OCI-LY7 (cell line): Measurements from ENCODE around the gene AKT3. TPM values are rescaled to one million over a fixed set of nuclear protein-coding genes. Genes with fewer than 3 reads are reported as not detected.

Source experiments
- BruUV-seq: library from RNA; stranded (reverse); fragments of 400-500 nt; replicated peaks from 2 replicates; lab custom pipeline; 2021; lab: Mats Ljungman, UMichigan
- CTCF ChIA-PET: fragments of 300-600 bp; sonication (Branson Sonifier 250); formaldehyde crosslinking; loops from one replicate; lab custom pipeline; 2022; ENCODE audit warnings: antibody characterized with exemption; ENCODE audit not compliant: unreplicated experiment; lab: Charles Lee
- POLR2A ChIA-PET: fragments of 300-600 bp; sonication (Branson Sonifier 250); formaldehyde crosslinking; loops from one replicate; lab custom pipeline; 2022; ENCODE audit warnings: antibody characterized with exemption; lab: Charles Lee
- DNase-seq: peaks from one replicate; pipeline ENCODE4 v3.0.0-alpha.2; 2015; ENCODE audit warnings: low spot score
- H2AFZ ChIP-seq: fragments of 200-600 bp; sonication (generic), shearing (Covaris generic); 2 replicates; pipeline ENCODE4 v1.6.1; 2014; ENCODE audit warnings: mild to moderate bottlenecking, antibody characterized with exemption, low read length, moderate library complexity
- H3K27ac ChIP-seq: fragments of 200-600 bp; sonication (generic); 2 replicates; pipeline ENCODE4 v1.5.1; 2014; ENCODE audit warnings: mixed run types, low read depth, mild to moderate bottlenecking, moderate library complexity, low read length, inconsistent platforms; ENCODE audit not compliant: poor library complexity, severe bottlenecking
- H3K36me3 ChIP-seq: fragments of 200-600 bp; sonication (generic); 2 replicates; pipeline ENCODE4 v1.6.1; 2014; ENCODE audit warnings: mild to moderate bottlenecking, antibody characterized with exemption, low read length, moderate library complexity, mixed read lengths; ENCODE audit not compliant: insufficient read depth
- H3K4me1 ChIP-seq: fragments of 200-600 bp; sonication (generic); 2 replicates; pipeline ENCODE4 v1.5.1; 2014; ENCODE audit warnings: mild to moderate bottlenecking, low read length; ENCODE audit not compliant: insufficient read depth, poor library complexity, severe bottlenecking
- H3K4me2 ChIP-seq: fragments of 200-600 bp; sonication (generic); 2 replicates; pipeline ENCODE4 v1.6.1; 2014; ENCODE audit warnings: mild to moderate bottlenecking, low read length
- H3K4me3 ChIP-seq: fragments of 200-600 bp; sonication (generic); 2 replicates; pipeline ENCODE4 v1.5.1; 2014; ENCODE audit warnings: mild to moderate bottlenecking, low read depth, low read length; ENCODE audit not compliant: poor library complexity, severe bottlenecking
- H3K79me2 ChIP-seq: fragments of 200-600 bp; sonication (generic); 2 replicates; pipeline ENCODE4 v1.6.1; 2016; ENCODE audit warnings: low read depth, mild to moderate bottlenecking, low read length, moderate library complexity, mixed read lengths; ENCODE audit not compliant: insufficient read depth
- H3K9me2 ChIP-seq: fragments of 200-600 bp; sonication (generic); 2 replicates; pipeline ENCODE4 v1.6.1; 2016; ENCODE audit warnings: mild to moderate bottlenecking, low read length, mixed read lengths; ENCODE audit not compliant: insufficient read depth
- H3K9me3 ChIP-seq: fragments of 200-600 bp; sonication (generic); 2 replicates; pipeline ENCODE4 v1.6.1; 2014; ENCODE audit warnings: mild to moderate bottlenecking, mixed run types, low read length, mixed read lengths
- H4K20me1 ChIP-seq: fragments of 200-600 bp; sonication (generic); 2 replicates; pipeline ENCODE4 v1.6.1; 2014; ENCODE audit warnings: mild to moderate bottlenecking, antibody characterized with exemption, low read length, moderate library complexity, mixed read lengths; ENCODE audit not compliant: insufficient read depth
- EZH2phosphoT487 ChIP-seq: fragments of 200-600 bp; sonication (generic); IDR thresholded peaks from 2 replicates; pipeline ENCODE4 v1.6.1; 2018; ENCODE audit warnings: low read depth, borderline replicate concordance, mild to moderate bottlenecking, mixed run types, antibody characterized with exemption, low read length, moderate library complexity, mixed read lengths
- intact Hi-C: fragments of 100-400 bp; cut with micrococcal nuclease; formaldehyde crosslinking; loops from one replicate; pipeline ENCODE4 v1.10.0; 2022; ENCODE audit not compliant: unreplicated experiment
- total RNA-seq, 2 experiments: library from RNA; depleted of rRNA in 1 of 2; stranded (reverse); fragments of >200 nt in 1 of 2; shearing (Covaris generic) in 1 of 2; gene quantifications; 2 replicates each; pipeline ENCODE4 v1.2.3, GENCODE V29; 2014 to 2022
- TF ChIP-seq, protein P1 (sequence below): fragments of 200-600 bp; sonication (generic); conservative IDR thresholded peaks from 2 replicates; pipeline ENCODE4 v1.5.1; 2014; ENCODE audit warnings: mild to moderate bottlenecking, antibody characterized with exemption, low read length, moderate library complexity, mixed read lengths

The AKT3 gene
- total RNA-seq, 2 experiments from 2014 or later: 0.29 TPM; not detected in 1

DNA sequence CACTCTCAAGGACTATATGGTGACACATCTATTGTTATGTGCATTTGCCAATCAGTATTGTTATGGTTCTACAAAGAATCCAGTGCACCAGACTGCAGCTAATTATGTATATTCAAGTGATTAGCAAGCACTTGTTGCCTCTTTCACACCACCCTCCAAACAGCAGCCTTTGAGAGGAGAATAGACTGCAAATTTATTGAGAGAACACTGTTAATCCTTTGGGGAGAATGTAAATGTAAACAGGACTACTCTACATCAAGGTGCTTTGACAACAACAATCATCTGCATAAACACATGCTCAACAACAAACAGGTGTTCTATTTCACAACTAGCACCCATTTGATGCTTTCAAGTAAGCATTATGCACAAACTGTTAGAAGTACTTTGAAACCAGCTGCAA, 117.4 kb downstream of the AKT3 start:
- no TSS peak for BruUV-seq

GRCh38 chr1:243731974-243732625, 117.9 kb downstream of the AKT3 start:
- intact Hi-C loops: no loop called here
- DNase-seq: no peak
- Histone ChIP-seq H3K27ac (no peak overlapping the region), H3K9me3 (0 out of 2 replicates have a peak, but pooled peaks cover 3% of the 10 kb centered on the region), H3K9me2 (no peaks in the 10 kb centered on the region), H3K36me3 (no peaks in the 10 kb centered on the region), H3K4me1 (peaks cover 7% of the 10 kb centered on the region), H3K4me2 (no peak overlapping the region), H3K4me3 (no peak overlapping the region), H3K79me2 (no peaks in the 10 kb centered on the region), H4K20me1 (no peaks in the 10 kb centered on the region), H2AFZ (no peak overlapping the region)
- POLR2A ChIA-PET: interaction anchor here (0.6 kb wide), 1 partner anchor 140 kb away, joined by 3 read pairs; no protein-coding TSS in a partner anchor
- no TSS peak for BruUV-seq
- TF ChIP-seq, protein P1, sequence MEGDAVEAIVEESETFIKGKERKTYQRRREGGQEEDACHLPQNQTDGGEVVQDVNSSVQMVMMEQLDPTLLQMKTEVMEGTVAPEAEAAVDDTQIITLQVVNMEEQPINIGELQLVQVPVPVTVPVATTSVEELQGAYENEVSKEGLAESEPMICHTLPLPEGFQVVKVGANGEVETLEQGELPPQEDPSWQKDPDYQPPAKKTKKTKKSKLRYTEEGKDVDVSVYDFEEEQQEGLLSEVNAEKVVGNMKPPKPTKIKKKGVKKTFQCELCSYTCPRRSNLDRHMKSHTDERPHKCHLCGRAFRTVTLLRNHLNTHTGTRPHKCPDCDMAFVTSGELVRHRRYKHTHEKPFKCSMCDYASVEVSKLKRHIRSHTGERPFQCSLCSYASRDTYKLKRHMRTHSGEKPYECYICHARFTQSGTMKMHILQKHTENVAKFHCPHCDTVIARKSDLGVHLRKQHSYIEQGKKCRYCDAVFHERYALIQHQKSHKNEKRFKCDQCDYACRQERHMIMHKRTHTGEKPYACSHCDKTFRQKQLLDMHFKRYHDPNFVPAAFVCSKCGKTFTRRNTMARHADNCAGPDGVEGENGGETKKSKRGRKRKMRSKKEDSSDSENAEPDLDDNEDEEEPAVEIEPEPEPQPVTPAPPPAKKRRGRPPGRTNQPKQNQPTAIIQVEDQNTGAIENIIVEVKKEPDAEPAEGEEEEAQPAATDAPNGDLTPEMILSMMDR: no peak
- no peak for TF ChIP-seq EZH2phosphoT487
- CTCF ChIA-PET: no interaction called here

More for the DNA sequence above, 117.4 kb downstream of the AKT3 start:
- no peaks in the 10 kb centered on the region for H3K9me2 ChIP-seq
- no peaks in the 10 kb centered on the region for H3K36me3 ChIP-seq
- 0 out of 2 replicates have a peak, but pooled peaks cover 3% of the 10 kb centered on the region for H3K9me3 ChIP-seq
- H3K4me2 ChIP-seq: no peak overlapping the region
- DNase-seq: no peak
- intact Hi-C loops: no loop called here
- CTCF ChIA-PET: no interaction called here
- no peak overlapping the region for H2AFZ ChIP-seq
- no peaks in the 10 kb centered on the region for H4K20me1 ChIP-seq
- H3K27ac ChIP-seq: no peak overlapping the region
- POLR2A ChIA-PET: interaction anchor here (0.6 kb wide), 1 partner anchor 140 kb away, joined by 3 read pairs; no protein-coding TSS in a partner anchor
- no peaks in the 10 kb centered on the region for H3K79me2 ChIP-seq
- H3K4me1 ChIP-seq: peaks cover 7% of the 10 kb centered on the region
- H3K4me3 ChIP-seq: no peak overlapping the region
- TF ChIP-seq, protein P1: no peak

GRCh38 chr1:243731301-243731891, 118.6 kb downstream of the AKT3 start:
- no peaks in the 10 kb centered on the region for H3K79me2 ChIP-seq
- intact Hi-C loops: no loop called here
- POLR2A ChIA-PET: interaction anchor here (1.2 kb wide), 1 partner anchor 394 kb away, joined by 4 read pairs; no protein-coding TSS in a partner anchor
- TF ChIP-seq, protein P1: no peak
- no peak overlapping the region for H3K4me3 ChIP-seq
- no peaks in the 10 kb centered on the region for H4K20me1 ChIP-seq
- no TSS peak for BruUV-seq
- CTCF ChIA-PET: no interaction called here
- no peak overlapping the region for H2AFZ ChIP-seq
- H3K36me3 ChIP-seq: no peaks in the 10 kb centered on the region
- no peak overlapping the region for H3K27ac ChIP-seq
- H3K9me2 ChIP-seq: no peaks in the 10 kb centered on the region
- 0 out of 2 replicates have a peak, but pooled peaks cover 3% of the 10 kb centered on the region for H3K9me3 ChIP-seq
- peaks cover 7% of the 10 kb centered on the region for H3K4me1 ChIP-seq
- no peak for DNase-seq
- H3K4me2 ChIP-seq: no peak overlapping the region
